Keratinocyte (primary cell): ENCODE measurements around the gene GLRX3. TPM values are rescaled to one million over a fixed set of nuclear protein-coding genes. Genes with fewer than 3 reads are reported as not detected.

Source experiments
- DNase-seq: peaks from one replicate; pipeline ENCODE4 v3.0.0-alpha.2; 2011; ENCODE audit warnings: low read depth, missing footprints, low spot score
- FAIRE-seq: peaks from 2 replicates; lab custom pipeline; 2011; peaks lifted over from hg19 to GRCh38; lab: Jason Lieb, UNC
- H2AFZ ChIP-seq: 2 replicates; pipeline ENCODE4 v1.6.0; 2012; ENCODE audit warnings: low read length, control low read depth, inconsistent platforms; ENCODE audit not compliant: control insufficient read depth
- H3K27ac ChIP-seq: 2 replicates; pipeline ENCODE4 v1.5.1; 2011; ENCODE audit warnings: low read length; ENCODE audit not compliant: control insufficient read depth, insufficient read depth
- H3K27me3 ChIP-seq: 3 replicates; pipeline ENCODE4 v1.6.0; 2011; ENCODE audit warnings: low read length; ENCODE audit not compliant: control insufficient read depth, insufficient read depth; ENCODE audit errors: extremely low read depth
- H3K36me3 ChIP-seq, 2 experiments: 2 replicates in 1 of 2; 3 replicates in 1 of 2; pipeline ENCODE4 v1.5.1; 2011; ENCODE audit warnings: low read length in 2 of 2, mild to moderate bottlenecking in 1 of 2; ENCODE audit not compliant: control insufficient read depth in 2 of 2, insufficient read depth in 2 of 2; ENCODE audit errors: extremely low read depth in 1 of 2
- H3K4me1 ChIP-seq: 3 replicates; pipeline ENCODE4 v1.5.1; 2011; ENCODE audit warnings: low read length; ENCODE audit not compliant: control insufficient read depth, insufficient read depth; ENCODE audit errors: extremely low read depth
- H3K4me2 ChIP-seq: 3 replicates; pipeline ENCODE4 v1.6.0; 2011; ENCODE audit warnings: low read depth, low read length; ENCODE audit not compliant: control insufficient read depth, insufficient read depth; ENCODE audit errors: extremely low read depth
- H3K4me3 ChIP-seq, 3 experiments: fragments of 200-600 bp in 1 of 3; sonication (generic) in 1 of 3; 2 replicates in 2 of 3; 3 replicates in 1 of 3; pipeline ENCODE4 v1.5.1; 2011 to 2016; ENCODE audit warnings: low read length in 3 of 3, mild to moderate bottlenecking in 3 of 3, control low read depth in 2 of 3, inconsistent platforms in 1 of 3, low read depth in 1 of 3, mixed read lengths in 1 of 3, mixed run types in 1 of 3, moderate library complexity in 1 of 3; ENCODE audit not compliant: control insufficient read depth in 2 of 3, insufficient read depth in 2 of 3; ENCODE audit errors: extremely low read depth in 1 of 3
- H3K79me2 ChIP-seq: 2 replicates; pipeline ENCODE4 v1.6.0; 2012; ENCODE audit warnings: low read length; ENCODE audit not compliant: control insufficient read depth, insufficient read depth
- H3K9ac ChIP-seq: 3 replicates; pipeline ENCODE4 v1.6.0; 2011; ENCODE audit warnings: low read length; ENCODE audit not compliant: control insufficient read depth, insufficient read depth; ENCODE audit errors: extremely low read depth
- H3K9me1 ChIP-seq: 3 replicates; pipeline ENCODE4 v1.6.0; 2011; ENCODE audit warnings: low read length; ENCODE audit not compliant: control insufficient read depth, insufficient read depth; ENCODE audit errors: extremely low read depth
- H3K9me3 ChIP-seq: 2 replicates; pipeline ENCODE4 v1.5.1; 2012; ENCODE audit warnings: low read depth, low read length; ENCODE audit not compliant: control insufficient read depth
- H4K20me1 ChIP-seq: 3 replicates; pipeline ENCODE4 v1.6.0; 2011; ENCODE audit warnings: low read length; ENCODE audit not compliant: control insufficient read depth, insufficient read depth; ENCODE audit errors: extremely low read depth
- EZH2 ChIP-seq: IDR thresholded peaks from one replicate; pipeline ENCODE4 v1.6.1; 2012; ENCODE audit warnings: inconsistent platforms, mild to moderate bottlenecking, low read length, moderate library complexity
- dilution Hi-C: fragments of 300-500 bp; cut with MboI; formaldehyde crosslinking; loops from one replicate; pipeline ENCODE4 v1.7.0; 2020; ENCODE audit warnings: low sequenced_read_pairs; ENCODE audit not compliant: extremely low pct_ligation_motif_present
- polyA plus RNA-seq, 5 experiments: library from polyadenylated mRNA; depleted of rRNA in 3 of 5; stranded (reverse) in 3 of 5; stranded (forward) in 1 of 5; unstranded in 1 of 5; fragments of >200 nt; gene quantifications; 1 replicate in 1 of 5; 2 replicates in 3 of 5; 3 replicates in 1 of 5; pipeline versions ENCODE4 v1.2.1 to v1.2.3, GENCODE V29; 2011 to 2012; ENCODE audit warnings: missing spikeins in 2 of 5, low read depth in 1 of 5, low replicate concordance in 1 of 5
- TF ChIP-seq, protein P1 (sequence below), 3 experiments: IDR thresholded peaks in 1 of 3; conservative IDR thresholded peaks in 1 of 3; optimal IDR thresholded peaks in 1 of 3; 2 replicates in 2 of 3; 3 replicates in 1 of 3; pipeline versions ENCODE3 to v1.5.1; 2011; ENCODE audit warnings: low read length in 3 of 3, mild to moderate bottlenecking in 3 of 3, moderate library complexity in 2 of 3, control low read depth in 1 of 3, inconsistent platforms in 1 of 3; ENCODE audit not compliant: insufficient read depth in 2 of 3; ENCODE audit errors: extremely low read depth in 1 of 3

GLRX3 gene
- polyA plus RNA-seq, 1 donor (not counting 4 experiments of a cell fraction or from before 2014, with no cell fraction given), result 215 TPM

DNA sequence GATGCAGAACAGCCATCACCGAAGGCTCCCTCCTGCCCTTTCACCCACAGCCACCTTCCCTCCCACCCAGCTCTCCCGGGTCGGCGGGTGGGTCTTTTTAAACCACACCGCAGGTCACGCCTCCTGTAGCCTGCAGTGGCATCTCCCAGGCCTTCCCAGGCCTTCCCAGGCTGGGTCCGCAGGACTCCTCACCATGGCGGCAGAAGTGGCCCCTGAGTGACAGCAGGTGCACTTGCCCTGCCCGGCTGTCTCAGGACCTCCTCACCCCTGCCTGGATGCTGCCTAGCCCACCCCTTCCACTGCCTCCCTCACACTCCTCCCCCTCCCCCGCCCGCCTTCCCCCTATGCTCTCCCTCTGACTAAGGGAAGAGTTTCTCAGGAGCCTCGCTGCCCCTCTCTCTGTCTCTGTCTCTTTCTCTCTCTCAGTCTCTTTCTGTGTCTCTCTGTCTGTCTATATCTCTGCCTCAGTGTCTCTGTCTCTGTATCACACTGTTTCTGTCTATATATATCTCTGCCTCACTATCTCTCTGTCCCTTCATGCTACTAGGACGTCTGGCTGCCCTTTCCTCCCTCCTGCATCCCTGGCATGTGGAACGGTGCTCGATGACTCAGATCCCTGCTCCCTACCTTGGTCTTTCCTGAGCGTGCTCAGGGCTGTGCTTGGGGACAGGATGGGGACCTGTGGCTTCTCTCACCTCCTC lies 57.5 kb downstream of the GLRX3 start:
- FAIRE-seq, result no peak
- no peaks in the 10 kb centered on the region for H3K79me2 ChIP-seq
- dilution Hi-C loops, result no loop called here

DNA sequence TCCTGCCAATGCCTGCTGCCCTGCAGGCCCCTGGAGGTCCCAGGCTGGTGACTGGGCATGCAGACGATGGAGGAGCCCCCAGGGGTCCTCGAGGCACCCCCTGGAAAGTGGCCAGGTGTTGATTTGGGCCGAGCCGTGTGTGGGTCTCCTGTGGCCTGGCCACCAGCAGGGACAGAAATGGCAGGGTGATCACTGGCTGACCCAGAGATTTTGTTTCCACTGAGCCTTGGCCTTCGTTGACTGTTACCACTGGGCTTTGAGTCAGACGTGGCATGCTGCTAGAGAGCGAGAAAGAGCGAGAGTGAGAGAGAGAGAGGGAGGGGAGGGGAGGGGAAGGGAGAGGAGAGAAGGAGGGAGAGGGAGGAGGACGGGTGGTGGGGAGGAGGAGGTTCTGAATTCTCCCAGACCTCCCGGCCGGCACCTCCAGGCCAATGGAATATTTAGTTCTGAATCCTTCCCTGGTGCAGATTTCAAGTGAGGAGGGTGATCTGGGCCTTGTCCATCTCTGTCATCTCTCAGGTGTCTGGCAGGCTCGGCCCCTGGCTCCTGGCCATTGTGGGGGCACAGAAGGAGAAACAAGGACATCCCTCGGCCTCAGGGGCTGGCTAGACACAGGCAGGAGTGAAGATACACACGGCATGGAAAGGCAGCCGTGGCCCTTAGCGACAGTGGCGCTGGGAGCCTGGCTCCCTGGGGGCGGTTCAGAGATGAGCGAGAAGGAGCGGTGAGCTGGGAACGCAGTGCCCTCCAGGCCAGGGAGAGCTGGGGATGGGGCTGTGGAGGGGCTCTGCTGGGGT lies 58.2 kb downstream of the GLRX3 start:
- H3K4me2 ChIP-seq, result no peak overlapping the region
- H3K4me1 ChIP-seq, result no peaks in the 10 kb centered on the region
- peaks cover 0 to 13% of the 10 kb centered on the region in 2 experiments for H3K36me3 ChIP-seq
- H3K9me3 ChIP-seq, result no peaks in the 10 kb centered on the region
- H2AFZ ChIP-seq, result no peak overlapping the region
- H3K79me2 ChIP-seq, result no peaks in the 10 kb centered on the region
- no peak overlapping the region for H3K27ac ChIP-seq
- H3K4me3 ChIP-seq, result no peak overlapping the region
- H3K9me1 ChIP-seq, result no peaks in the 10 kb centered on the region
- no peak for FAIRE-seq
- H3K9ac ChIP-seq, result no peak overlapping the region
- dilution Hi-C loops, result no loop called here
- H3K27me3 ChIP-seq, result no peaks in the 10 kb centered on the region
- no peak for TF ChIP-seq EZH2
- TF ChIP-seq, protein P1, sequence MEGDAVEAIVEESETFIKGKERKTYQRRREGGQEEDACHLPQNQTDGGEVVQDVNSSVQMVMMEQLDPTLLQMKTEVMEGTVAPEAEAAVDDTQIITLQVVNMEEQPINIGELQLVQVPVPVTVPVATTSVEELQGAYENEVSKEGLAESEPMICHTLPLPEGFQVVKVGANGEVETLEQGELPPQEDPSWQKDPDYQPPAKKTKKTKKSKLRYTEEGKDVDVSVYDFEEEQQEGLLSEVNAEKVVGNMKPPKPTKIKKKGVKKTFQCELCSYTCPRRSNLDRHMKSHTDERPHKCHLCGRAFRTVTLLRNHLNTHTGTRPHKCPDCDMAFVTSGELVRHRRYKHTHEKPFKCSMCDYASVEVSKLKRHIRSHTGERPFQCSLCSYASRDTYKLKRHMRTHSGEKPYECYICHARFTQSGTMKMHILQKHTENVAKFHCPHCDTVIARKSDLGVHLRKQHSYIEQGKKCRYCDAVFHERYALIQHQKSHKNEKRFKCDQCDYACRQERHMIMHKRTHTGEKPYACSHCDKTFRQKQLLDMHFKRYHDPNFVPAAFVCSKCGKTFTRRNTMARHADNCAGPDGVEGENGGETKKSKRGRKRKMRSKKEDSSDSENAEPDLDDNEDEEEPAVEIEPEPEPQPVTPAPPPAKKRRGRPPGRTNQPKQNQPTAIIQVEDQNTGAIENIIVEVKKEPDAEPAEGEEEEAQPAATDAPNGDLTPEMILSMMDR (optimal IDR thresholded peaks at IDR 0.05 in 1 of 3, IDR thresholded peaks at IDR 0.05 in 1 of 3, conservative IDR thresholded peaks at IDR 0.05 in 1 of 3; ENCODE audit: extremely low read depth in 1 of 3, insufficient read depth in 2 of 3, low read length in 3 of 3), result no peak
- H4K20me1 ChIP-seq, result no peaks in the 10 kb centered on the region
- no peak for DNase-seq

More for the DNA sequence above, 57.5 kb downstream of the GLRX3 start:
- H2AFZ ChIP-seq, result no peak overlapping the region
- H3K27me3 ChIP-seq, result no peaks in the 10 kb centered on the region
- H3K27ac ChIP-seq, result no peak overlapping the region
- no peaks in the 10 kb centered on the region for H4K20me1 ChIP-seq
- no peaks in the 10 kb centered on the region for H3K9me1 ChIP-seq
- no peaks in the 10 kb centered on the region for H3K9me3 ChIP-seq
- no peak overlapping the region for H3K9ac ChIP-seq
- no peak overlapping the region for H3K4me3 ChIP-seq
- H3K4me1 ChIP-seq, result no peaks in the 10 kb centered on the region
- H3K4me2 ChIP-seq, result no peak overlapping the region
- DNase-seq, result no peak
- TF ChIP-seq, protein P1 (optimal IDR thresholded peaks at IDR 0.05 in 1 of 3, IDR thresholded peaks at IDR 0.05 in 1 of 3, conservative IDR thresholded peaks at IDR 0.05 in 1 of 3; ENCODE audit: extremely low read depth in 1 of 3, insufficient read depth in 2 of 3, low read length in 3 of 3), result no peak
- no peak for TF ChIP-seq EZH2
- H3K36me3 ChIP-seq, result peaks cover 0 to 12% of the 10 kb centered on the region in 2 experiments
